ENCODE results near the gene WBP1L.

The WBP1L gene

GRCh38 chr10:102723989-102724388, 19.8 kb upstream of the WBP1L start (continued):
- TF ChIP-seq ZNF580 (tag by site-specific recombination; IDR thresholded peaks at IDR 0.05) (peak; percentile 83), ZNF549 (tag by site-specific recombination; IDR thresholded peaks at IDR 0.05) (no peak), ZNF514 (tag by site-specific recombination; IDR thresholded peaks at IDR 0.05) (no peak)

GRCh38 chr10:102726274-102726673, 17.5 kb upstream of the WBP1L start:
- H3K4me1 ChIP-seq (ENCODE audit: control insufficient read depth, insufficient read depth, low read length), result peaks cover 4% of the 10 kb centered on the region; the same call in 1 of the 2 replicates
- peaks cover 22 to 75% of the 10 kb centered on the region in 2 experiments for H3K36me3 ChIP-seq (ENCODE audit: control insufficient read depth in 2 of 2, insufficient read depth in 1 of 2, low read length in 2 of 2)
- no peaks in the 10 kb centered on the region for H3K9me3 ChIP-seq (ENCODE audit: control insufficient read depth, insufficient read depth, low read depth, low read length)
- TF ChIP-seq SETDB1 (IDR thresholded peaks at IDR 0.05; ENCODE audit: insufficient read length, low read length) (no peak), MEIS1 (CRISPR knock-in tag; IDR thresholded peaks at IDR 0.05; ENCODE audit: borderline replicate concordance) (no peak), ZNF239 (tag by site-specific recombination; IDR thresholded peaks at IDR 0.05) (no peak), SP7 (tag by site-specific recombination; IDR thresholded peaks at IDR 0.05) (no peak), ZBTB10 (tag by site-specific recombination; IDR thresholded peaks at IDR 0.05) (no peak), ZNF214 (tag by site-specific recombination; IDR thresholded peaks at IDR 0.05; ENCODE audit: borderline replicate concordance) (no peak), ZNF10 (tag by site-specific recombination; IDR thresholded peaks at IDR 0.05) (no peak), YY1 (tag by site-specific recombination; IDR thresholded peaks at IDR 0.05) (no peak), ZNF488 (tag by site-specific recombination; IDR thresholded peaks at IDR 0.05) (no peak), ZNF18 (tag by site-specific recombination; IDR thresholded peaks at IDR 0.05) (no peak), ZNF416 (tag by site-specific recombination; IDR thresholded peaks at IDR 0.05) (no peak), SP2 (tag by site-specific recombination; IDR thresholded peaks at IDR 0.05) (no peak), ZNF132 (tag by site-specific recombination; IDR thresholded peaks at IDR 0.05; ENCODE audit: borderline replicate concordance) (no peak), ZNF184 (tag by site-specific recombination; IDR thresholded peaks at IDR 0.05) (no peak), ZBTB48 (tag by site-specific recombination; IDR thresholded peaks at IDR 0.05) (no peak), ZNF837 (tag by site-specific recombination; IDR thresholded peaks at IDR 0.05) (no peak), PRDM6 (tag by site-specific recombination; IDR thresholded peaks at IDR 0.05) (no peak)
- ChIA-PET CTCF (interaction anchor here (0.5 to 1.2 kb wide), 5 partner anchors 10 to 370 kb away, joined by 3 to 6 read pairs (median 3); no protein-coding TSS in a partner anchor), POLR2A (interaction anchor here (0.5 to 1.0 kb wide), 2 partner anchors 51 to 641 kb away, joined by 3 to 4 read pairs; no protein-coding TSS in a partner anchor)
- no peak overlapping the region for H3K27ac ChIP-seq (ENCODE audit: extremely low read depth, low read depth, low read length)
- H3K4me3 ChIP-seq (ENCODE audit: low read depth, low read length), result no peak overlapping the region
